ENCODE data around the gene C3. TPM values are rescaled to one million over a fixed set of nuclear protein-coding genes. Genes with fewer than 3 reads are reported as not detected.

Gene C3
- total and polyA plus RNA-seq, 2 of the 13 experiments (the other 11 are each of a cell fraction or from before 2014, with no cell fraction given), result 1,455 to 6,272 TPM

GRCh38 chr19:6720369-6721137 lies at the start of gene C3 (continued):
- TF ChIP-seq EP300 (IDR thresholded peaks at IDR 0.05; ENCODE audit: low read depth in 2 of 2, low read length in 2 of 2) (peak; percentile 84 to 96), EP300 (CRISPR knock-in tag; IDR thresholded peaks at IDR 0.05; ENCODE audit: borderline replicate concordance) (peak; percentile 93), CREM (IDR thresholded peaks at IDR 0.05) (peak; percentile 86), CREM (CRISPR knock-in tag; IDR thresholded peaks at IDR 0.05) (no peak), ZNF292 (CRISPR knock-in tag; IDR thresholded peaks at IDR 0.05; ENCODE audit: borderline replicate concordance, low read depth) (peak; percentile 59; the same call in 1 of the 2 replicates), ZNF367 (CRISPR knock-in tag; IDR thresholded peaks at IDR 0.05; ENCODE audit: borderline replicate concordance) (0 out of 2 replicates have a peak, but pooled peaks have one; percentile 25), ZNF276 (CRISPR knock-in tag; IDR thresholded peaks at IDR 0.05; ENCODE audit: low read depth) (no peak; the same call in 1 of the 2 replicates), KLF16 (CRISPR knock-in tag; IDR thresholded peaks at IDR 0.05) (peak in 1 of 2 experiments; percentile 97; a peak in 2 of 4 replicates), ZNF513 (CRISPR knock-in tag; conservative IDR thresholded peaks at IDR 0.05) (no peak), ZNF354B (CRISPR knock-in tag; IDR thresholded peaks at IDR 0.05) (no peak), ZNF20 (CRISPR knock-in tag; IDR thresholded peaks at IDR 0.05) (no peak), GABPA (IDR thresholded peaks at IDR 0.05; ENCODE audit: low read depth, low read length) (no peak), GABPA (CRISPR knock-in tag; IDR thresholded peaks at IDR 0.05; ENCODE audit: low read depth) (no peak), ZNF639 (CRISPR knock-in tag; conservative IDR thresholded peaks at IDR 0.05) (0 out of 2 replicates have a peak, but pooled peaks have one; percentile 37), ZNF746 (CRISPR knock-in tag; IDR thresholded peaks at IDR 0.05) (peak; percentile 90), ZNF296 (CRISPR knock-in tag; conservative IDR thresholded peaks at IDR 0.05) (0 out of 2 replicates have a peak, but pooled peaks have one; percentile 55), KDM3A (CRISPR knock-in tag; IDR thresholded peaks at IDR 0.05; ENCODE audit: low read depth) (0 out of 2 replicates have a peak, but pooled peaks have one; percentile 83), HMG20A (CRISPR knock-in tag; IDR thresholded peaks at IDR 0.05; ENCODE audit: borderline replicate concordance) (peak; percentile 86; the same call in 1 of the 2 replicates), NR0B2 (CRISPR knock-in tag; IDR thresholded peaks at IDR 0.05) (0 out of 2 replicates have a peak, but pooled peaks have one; percentile 34), ZNF792 (CRISPR knock-in tag; IDR thresholded peaks at IDR 0.05) (peak; percentile 58; the same call in 1 of the 2 replicates), ZNF44 (CRISPR knock-in tag; IDR thresholded peaks at IDR 0.05) (no peak), TFE3 (CRISPR knock-in tag; IDR thresholded peaks at IDR 0.05) (peak; percentile 73; the same call in 1 of the 2 replicates)
